ENCODE data around the gene NLRC5.

NLRC5 gene

DNA sequence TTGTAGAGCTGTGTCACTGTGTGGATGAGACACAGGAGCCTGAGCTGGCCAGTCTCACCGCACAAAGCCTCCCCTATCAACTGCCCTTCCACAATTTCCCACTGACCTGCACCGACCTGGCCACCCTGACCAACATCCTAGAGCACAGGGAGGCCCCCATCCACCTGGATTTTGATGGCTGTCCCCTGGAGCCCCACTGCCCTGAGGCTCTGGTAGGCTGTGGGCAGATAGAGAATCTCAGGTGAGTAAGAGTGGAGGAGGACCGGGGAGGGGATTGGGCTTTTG, 37.4 kb downstream of the NLRC5 start:
- DNase-seq: no peak

GRCh38 chr16:57027067-57027466, 37.7 kb downstream of the NLRC5 start:
- no peak for DNase-seq

DNA sequence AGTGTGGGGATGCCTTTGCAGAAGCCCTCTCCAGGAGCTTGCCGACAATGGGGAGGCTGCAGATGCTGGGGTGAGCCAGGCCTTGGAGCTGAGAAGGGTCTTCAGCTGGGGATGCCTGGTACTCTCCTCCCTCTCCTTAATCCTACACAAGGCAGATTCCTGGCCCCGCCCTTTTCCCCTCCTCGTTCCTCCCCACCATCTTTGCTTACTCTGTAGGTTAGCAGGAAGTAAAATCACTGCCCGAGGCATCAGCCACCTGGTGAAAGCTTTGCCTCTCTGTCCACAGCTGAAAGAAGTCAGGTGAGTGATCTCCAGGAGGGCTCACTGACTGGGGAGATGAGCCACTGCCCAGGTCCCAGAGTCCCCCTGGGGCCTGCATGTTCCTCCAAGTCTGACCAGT, 38.7 kb downstream of the NLRC5 start:
- no peak for DNase-seq

DNA sequence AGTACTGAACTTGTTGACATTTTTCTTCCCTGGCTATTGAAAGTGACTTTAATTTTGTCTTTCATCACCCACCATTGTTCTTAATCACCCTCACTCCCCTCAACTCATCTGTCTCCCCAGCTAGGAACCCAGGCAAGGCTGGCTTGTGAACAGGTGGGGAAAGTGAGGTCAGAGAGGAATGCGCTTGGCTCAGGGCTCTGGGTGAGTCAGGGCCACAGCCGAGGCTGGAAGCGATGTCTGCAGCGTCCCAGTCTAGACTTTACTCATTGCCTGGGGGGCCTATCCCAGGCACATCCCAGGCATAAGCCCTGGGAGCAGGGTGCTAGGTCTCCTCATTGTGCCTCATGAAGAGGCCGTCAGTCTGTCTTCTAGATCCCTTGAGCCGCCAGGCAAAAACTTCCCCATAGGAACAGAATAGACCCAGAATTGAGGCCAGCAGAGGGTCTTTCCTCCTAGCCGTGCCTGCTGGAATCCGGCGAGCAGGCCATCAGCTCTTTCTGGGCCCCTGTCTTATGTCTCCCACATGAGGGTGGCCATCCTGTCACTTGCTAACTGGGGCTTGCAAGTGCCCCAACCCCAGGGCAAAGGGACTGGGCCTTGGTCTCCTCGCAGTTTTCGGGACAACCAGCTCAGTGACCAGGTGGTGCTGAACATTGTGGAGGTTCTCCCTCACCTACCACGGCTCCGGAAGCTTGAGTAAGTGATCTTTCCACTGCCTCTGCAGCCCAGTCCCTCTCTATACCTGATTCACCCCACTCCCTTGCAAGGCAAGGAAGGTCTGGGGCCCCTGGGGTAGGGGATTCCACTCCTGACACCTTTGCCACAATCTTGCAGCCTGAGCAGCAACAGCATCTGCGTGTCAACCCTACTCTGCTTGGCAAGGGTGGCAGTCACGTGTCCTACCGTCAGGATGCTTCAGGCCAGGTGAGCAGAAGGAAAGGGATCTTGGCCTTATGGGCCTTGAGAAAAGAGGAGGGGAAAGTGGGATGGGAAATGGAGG, 40.1 kb downstream of the NLRC5 start:
- DNase-seq: peak; percentile 38

- DNase-seq: no peak
These were observed 41.1 kb downstream of the NLRC5 start for GRCh38 chr16:57030346-57030902.

- no peak for DNase-seq
These were observed 41.8 kb downstream of the NLRC5 start for GRCh38 chr16:57031156-57031555.

GRCh38 chr16:57032346-57032745, 43.0 kb downstream of the NLRC5 start:
- no peak for DNase-seq

DNA sequence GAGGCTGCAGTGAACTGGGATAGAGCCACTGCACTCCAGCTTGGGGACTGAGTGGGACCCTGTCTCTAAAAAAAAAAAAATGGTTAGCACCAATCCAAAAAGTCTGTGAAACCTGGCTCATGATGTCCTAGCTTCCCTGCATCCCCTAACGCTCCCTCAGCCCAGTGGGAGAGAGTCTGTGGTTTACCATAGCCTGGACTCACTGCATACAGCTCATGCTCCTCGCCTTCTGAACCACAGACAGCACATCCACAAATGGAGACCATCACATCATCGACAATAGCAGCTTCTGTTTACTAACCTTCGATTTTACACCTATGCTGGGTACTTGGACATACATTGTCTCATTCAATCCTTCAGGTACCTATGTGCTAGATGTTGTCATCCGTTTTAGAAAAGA, 43.6 kb downstream of the NLRC5 start:
- DNase-seq: no peak

DNA sequence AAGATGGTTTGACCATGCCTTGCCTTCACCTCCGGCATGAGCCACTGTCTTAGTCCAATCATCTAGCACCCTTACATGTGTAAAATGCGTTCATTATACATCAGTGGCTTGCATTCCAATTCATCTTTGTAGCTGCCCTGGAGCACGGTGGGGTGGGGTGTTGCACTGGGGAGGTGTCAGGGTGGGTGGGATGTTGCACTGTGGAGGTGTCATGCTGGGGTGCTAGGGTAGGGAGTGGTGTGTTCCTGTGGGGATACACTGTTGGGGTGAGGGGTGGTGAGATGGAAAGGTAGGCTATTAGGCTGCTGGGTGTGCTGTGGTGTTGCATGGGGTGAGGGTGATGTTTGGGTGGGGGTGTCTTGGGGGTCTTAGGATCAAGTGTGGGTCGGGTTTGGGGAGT, 47.0 kb downstream of the NLRC5 start:
- no peak for DNase-seq

- DNase-seq: no peak
These were observed 47.6 kb downstream of the NLRC5 start for GRCh38 chr16:57036945-57037344.

GRCh38 chr16:57038166-57038565, 48.8 kb downstream of the NLRC5 start:
- no peak for DNase-seq

GRCh38 chr16:57039148-57039812, 49.9 kb downstream of the NLRC5 start:
- peak; percentile 43 for DNase-seq

GRCh38 chr16:57041182-57042156, 52.1 kb downstream of the NLRC5 start:
- DNase-seq: peak; percentile 85

DNA sequence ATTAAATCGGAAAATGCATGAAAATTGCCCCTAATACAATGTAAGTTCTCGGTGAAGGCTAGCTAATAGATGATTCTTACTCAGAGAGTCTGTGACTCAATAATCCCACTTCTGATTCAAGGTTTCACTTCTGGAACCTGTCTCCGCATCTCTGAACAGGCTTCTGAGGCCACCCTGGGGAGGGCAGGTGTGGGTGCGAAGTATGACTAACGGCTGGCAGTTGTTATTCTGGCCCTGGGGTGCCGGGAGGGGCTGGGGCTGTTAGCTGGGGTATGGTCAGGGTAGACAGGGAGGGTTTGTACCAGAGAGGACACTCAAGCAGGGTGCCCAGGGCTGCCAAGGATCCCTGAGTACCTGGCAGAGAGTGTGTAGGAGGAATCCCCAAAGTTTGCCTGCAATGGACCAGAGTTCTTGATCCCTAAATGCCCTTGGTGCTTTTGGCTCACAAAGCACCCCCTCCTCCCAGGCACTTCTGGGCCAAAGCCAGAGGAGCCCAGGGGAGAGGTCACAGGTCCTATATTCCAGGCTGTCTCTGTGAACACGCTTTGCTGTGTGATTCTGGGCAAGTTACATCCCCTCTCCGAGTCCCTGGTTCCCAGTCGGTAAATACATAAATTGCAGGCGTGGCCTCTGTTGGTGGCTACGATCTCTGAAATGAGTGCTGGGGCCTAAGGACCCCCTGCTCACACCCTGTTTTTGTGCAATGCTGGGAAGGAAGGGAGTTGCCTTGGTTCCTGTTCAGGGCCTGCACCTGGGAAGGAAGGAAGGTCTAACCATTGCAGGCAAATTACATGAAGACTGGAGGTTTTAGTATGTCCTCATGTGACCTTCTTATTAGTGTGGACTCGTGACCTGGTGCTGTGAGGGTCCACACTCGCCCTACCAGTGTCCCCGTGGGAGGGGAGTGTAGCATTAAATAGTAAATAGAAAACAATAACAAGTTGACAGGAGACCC, 53.1 kb downstream of the NLRC5 start:
- DNase-seq: peak; percentile 68

DNA sequence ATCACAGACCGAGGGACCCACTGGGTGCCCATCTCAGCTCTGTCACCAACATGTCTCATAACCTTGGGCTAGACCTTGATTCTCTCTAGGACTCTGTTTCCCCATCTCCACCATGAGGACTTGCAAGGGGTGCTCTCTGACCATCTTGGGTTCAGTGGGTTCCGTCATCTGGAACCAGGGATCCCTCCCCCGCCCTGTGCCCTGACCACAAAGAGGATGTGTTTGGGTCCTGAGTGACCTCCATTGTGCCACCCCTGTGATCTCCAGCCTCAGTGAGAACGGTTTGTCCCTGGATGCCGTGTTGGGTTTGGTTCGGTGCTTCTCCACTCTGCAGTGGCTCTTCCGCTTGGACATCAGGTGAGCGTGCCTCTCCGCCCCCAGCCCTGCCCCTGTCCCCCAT, 53.9 kb downstream of the NLRC5 start:
- no peak for DNase-seq

DNA sequence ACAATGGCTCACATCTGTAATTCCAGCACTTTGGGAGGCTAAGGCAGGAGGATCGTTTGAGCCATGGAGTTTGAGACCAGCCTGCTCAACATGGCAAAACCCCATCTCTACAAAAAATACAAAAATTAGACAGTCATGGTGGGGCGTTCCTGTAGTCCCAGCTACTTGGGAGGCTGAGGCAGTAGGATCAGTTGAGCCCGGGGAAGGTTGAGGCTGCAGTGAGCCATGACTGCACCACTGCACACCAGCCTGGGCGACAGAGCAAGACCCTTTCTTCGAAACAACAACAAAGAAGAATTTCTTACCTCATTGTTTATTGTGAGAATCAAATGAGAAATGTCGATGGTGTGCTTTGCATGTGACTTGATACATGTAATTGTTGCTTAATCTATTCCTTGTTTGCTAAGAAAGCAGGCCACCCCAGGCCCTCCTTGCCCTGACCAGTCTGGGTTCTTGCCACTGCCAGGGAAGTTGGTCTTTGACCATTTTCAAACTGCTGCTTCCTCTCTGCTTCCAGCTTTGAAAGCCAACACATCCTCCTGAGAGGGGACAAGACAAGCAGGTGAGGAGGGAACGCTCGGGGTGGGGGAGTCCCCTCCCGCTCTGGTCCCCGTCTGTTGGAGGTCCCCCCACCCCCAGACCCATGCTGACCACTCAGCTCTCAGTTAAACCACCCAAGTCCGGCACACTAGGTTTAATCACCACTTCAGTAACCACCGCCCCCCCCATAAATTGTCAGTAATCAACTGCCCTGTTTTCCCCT, 55.8 kb downstream of the NLRC5 start:
- DNase-seq: no peak

DNA sequence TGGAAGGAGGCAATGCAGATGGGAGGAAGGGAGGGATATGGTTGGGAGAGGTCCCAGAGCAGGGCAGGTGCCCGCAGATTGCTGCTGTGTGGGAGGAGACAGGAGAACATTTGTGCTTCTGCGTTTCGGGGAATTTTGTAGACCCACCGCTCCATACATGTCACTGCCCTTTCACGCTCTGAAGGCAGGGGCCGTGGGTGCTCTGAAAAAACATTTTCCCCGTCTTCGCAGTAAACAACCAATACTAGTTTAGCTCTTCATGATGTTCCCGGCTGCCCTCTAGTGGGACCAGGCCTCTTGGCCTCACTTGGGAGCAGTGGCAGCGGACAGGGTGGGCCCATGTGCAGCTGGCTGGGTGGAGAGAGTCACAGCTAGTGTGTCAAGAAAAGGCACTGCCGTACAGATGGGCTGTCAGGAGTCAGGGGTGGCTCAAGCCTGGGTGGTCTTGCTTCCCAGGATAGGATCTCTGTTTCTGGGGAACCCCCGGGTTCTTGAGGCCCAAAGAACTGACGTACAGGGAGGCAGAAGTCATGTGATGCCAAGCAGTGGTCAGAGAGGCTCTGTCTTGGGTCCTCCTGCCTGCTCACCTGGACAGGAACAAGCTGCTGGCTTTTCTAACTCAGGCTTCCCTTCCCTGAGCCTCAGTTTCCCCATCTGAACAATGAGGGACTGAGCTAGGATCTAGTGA, 56.5 kb downstream of the NLRC5 start:
- peak; percentile 45 for DNase-seq

- DNase-seq: no peak
These were observed 58.7 kb downstream of the NLRC5 start for GRCh38 chr16:57048095-57048494.

DNA sequence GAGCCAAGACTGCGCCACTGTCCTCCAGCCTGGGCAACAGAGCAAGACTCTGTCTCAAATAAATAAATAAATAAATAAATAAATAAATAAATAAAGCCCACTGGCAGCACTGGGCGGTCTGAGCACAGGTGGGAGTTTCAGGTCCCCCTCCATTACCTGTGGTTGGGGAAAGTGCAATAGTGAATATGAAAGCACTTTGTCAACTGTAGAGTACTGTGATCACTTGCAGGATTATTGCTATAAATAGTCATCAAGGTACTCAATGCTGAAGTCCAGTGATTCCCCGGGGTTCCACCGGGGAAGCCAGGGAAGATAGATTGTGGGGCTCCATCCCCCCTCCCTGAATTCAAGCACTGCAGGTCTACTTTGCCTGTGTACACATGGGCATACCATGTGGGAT, 60.3 kb downstream of the NLRC5 start:
- DNase-seq: no peak

DNA sequence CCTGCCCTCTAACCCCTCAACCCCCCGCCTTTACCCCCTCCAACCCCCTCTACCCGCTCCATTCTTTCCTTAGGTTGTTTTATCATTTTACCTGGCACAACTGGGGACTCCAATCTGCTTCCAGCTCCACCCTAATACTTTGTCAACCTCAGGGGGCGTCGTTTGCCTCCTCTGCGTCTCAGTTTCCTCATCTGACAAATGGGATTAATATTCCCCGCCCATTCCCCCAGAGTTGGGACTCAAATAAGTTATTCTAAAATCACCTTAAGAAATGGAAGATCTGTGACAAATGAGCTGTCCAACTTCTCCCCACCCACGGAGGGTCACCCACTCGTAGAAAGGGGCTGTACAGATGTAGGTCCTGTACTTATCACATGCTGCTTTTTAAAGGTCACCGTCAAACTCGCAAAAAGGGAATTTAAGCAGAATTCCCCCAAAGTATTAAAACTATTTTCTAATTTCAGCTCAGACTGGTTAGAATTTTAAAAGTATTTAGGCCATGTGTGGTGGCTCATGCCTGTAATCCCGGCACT, 62.4 kb downstream of the NLRC5 start:
- no peak for DNase-seq

Data from CD4-positive, alpha-beta T cell treated with Interleukin-21 for 1 hour (primary cell).